NCI-H510A treated with DMSO at 0.1 percent for 48 hours (cell line): ENCODE results near the gene MRPL41.
"Not testable (repeated sequence)": the region's sequence is repeated elsewhere in the genome, so short reads cannot be mapped to it uniquely, and the experiment has no call there.

ENCODE experiments used
- DNase-seq: peaks from one replicate; lab custom pipeline; 2025; lab: John Stamatoyannopoulos, UW

Gene MRPL41

GRCh38 chr9:137521405-137521985, 30.2 kb upstream of the MRPL41 start:
- DNase-seq, result no peak

DNA sequence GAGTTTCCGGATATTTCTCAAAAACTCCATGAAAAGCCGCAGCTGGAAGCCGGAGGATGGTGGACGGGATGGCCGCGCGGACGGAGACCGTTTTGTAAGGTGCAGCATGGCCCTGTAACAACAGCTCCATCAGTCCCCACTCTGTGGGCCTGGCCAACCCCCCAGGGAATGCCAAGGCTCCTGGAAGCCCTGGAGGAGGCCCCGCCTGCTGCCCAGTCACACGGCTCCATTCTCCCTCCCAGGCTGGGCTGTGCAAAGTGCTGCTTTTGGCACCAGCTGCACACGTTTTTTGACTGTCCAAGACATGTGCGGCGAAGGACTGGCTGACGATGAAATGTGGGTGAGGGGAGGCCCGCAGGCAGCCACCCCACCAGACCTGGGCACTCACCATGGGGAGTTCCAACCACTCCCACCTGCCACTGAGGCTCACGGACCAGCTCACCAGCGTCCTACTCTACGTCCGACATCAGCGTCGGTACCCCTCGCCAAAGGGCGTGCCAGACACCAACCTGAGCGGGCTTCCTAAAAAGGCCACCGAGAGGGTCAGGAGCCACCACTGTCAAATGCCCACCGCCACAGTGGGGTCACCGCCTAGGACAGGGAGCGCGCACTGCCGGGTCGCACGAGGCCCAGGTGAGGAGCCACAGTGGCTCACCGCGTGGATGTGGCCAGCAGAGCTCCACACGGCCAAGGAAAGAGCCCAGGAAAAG, 28.8 kb upstream of the MRPL41 start:
- DNase-seq, result no peak

- no peak for DNase-seq
Measured at GRCh38 chr9:137524161-137524980, 27.3 kb upstream of the MRPL41 start.

- no peak for DNase-seq
Measured at GRCh38 chr9:137524981-137525317, 26.7 kb upstream of the MRPL41 start.

- no peak for DNase-seq
Measured at GRCh38 chr9:137530331-137530730, 21.3 kb upstream of the MRPL41 start.

DNA sequence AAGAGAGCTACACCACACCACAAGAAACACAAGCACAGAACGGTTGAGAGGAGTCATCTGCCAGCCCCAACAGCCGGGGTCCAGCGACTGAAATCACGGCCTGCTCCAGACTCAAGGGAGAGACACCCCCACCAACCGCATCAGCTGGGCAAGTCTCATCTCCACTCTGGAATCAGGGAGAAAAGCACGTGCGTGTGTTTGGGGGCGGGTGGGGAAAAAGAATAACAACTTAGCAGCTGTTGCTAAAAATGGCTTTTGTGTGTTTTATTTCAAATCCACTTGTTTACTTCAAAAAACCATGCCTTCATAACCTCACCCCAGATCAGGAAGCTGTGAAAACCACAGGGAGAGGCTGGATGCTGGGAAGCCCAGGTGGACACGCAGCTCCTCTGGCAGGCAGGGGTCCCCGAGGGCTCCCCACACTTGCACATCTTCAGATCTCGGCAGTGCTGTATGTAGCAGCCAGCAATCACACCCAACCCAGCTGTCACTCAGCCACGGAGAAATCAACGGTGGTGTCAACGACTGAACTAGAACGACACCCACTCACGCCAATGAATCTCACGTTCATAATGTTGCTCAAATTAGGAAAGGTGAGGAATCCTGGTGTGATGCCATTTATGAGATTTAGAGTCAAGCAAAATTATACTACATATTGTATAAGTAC, 20.4 kb upstream of the MRPL41 start:
- DNase-seq, result no peak

- DNase-seq, result not testable (repeated sequence)
Measured at GRCh38 chr9:137532891-137533468, 18.7 kb upstream of the MRPL41 start.

DNA sequence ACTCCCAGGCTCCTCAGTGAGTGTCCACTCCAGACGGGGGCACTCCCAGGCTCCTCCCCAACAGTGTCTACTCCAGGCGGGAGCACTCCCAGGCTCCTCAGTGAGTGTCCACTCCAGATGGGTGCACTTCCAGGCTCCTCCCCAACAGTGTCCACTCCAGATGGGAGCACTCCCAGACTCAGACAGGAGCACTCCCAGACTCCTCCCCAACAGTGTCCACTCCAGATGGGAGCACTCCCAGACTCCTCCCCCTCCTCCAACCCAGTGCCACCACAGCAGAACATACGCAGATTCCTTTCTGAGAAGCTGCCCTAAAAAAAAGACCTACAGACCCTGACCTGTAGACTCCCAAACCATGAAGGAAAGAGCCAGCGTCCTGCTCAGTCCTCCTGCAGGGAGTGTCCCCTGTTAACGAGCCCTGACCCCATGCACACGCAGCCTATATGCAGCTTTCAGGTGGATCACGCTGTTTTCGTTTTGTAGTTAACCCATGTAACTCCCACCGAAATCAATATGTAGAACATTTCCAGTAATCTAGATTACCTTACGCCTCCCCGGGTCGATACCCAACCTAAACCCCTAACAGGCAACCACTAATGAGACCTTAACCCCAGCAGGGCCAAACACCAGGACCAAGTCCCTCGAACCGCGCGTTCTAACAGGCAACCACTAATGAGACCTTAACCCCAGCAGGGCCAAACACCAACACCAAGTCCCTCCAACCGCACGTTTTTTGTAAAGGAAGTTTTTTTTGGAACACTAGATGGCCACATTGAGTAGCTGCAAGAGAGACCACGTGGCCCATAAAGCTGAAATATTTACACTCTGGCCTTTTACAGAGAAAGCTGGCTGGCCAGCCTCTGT, 17.2 kb upstream of the MRPL41 start:
- peak; percentile 87 for DNase-seq

DNA sequence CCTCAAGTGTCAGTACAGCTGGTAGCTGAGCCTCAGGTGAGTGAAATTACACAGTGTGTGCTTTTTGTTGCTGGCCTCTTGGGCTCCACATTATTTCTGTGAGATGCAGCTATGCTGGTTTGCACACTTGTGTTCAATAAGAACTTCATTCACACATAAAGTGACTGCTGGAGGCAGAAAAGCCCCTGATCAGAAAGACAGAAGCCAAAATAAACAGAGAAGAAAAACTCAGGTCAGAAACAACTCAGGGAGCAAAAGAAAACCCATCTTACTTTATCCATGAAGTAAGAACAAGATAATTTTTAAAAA, 16.6 kb upstream of the MRPL41 start:
- DNase-seq, result no peak

- not testable (repeated sequence) for DNase-seq
Measured at GRCh38 chr9:137536594-137537131, 15.0 kb upstream of the MRPL41 start.

DNA sequence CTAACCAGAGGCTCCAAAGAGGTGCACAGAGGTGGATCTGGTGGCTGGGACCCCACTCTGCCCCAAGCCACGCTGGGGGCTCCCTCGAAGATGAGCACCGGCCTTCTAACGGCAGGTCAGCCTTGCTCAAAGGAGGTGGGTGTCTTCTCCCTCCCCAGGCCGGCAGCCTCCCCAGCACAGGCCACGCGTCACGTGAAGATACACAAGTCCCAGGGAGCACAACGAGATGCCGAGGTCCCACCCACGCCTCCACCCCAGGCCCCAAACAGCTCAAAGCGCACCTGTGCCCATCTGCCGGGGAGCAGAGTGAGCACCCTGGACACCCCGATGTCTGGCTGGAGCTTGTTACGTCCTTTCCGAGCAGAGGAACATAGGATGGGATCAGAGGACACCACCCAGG, 13.6 kb upstream of the MRPL41 start:
- DNase-seq, result no peak

- DNase-seq, result no peak
Measured at GRCh38 chr9:137540536-137540935, 11.1 kb upstream of the MRPL41 start.

DNA sequence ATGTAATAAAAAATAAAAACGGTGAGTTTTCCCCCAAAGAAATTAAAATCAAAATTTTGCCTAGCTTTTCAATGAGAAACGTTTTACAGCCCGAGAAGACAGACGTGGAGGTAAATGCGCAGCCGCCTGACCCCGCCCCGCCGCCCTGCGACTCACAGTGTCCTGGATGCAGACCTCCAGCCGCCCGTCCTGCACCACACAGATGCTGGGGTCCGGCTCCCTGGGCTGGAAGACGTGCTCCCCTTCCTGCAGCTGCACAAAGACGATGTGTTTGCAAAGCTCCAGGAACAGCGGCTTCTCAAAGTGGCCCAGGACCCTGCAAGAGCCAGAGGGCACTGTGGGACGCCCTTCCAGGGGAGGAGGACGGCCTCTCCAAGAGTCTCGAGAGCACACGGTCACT, 9.2 kb upstream of the MRPL41 start:
- DNase-seq, result no peak

DNA sequence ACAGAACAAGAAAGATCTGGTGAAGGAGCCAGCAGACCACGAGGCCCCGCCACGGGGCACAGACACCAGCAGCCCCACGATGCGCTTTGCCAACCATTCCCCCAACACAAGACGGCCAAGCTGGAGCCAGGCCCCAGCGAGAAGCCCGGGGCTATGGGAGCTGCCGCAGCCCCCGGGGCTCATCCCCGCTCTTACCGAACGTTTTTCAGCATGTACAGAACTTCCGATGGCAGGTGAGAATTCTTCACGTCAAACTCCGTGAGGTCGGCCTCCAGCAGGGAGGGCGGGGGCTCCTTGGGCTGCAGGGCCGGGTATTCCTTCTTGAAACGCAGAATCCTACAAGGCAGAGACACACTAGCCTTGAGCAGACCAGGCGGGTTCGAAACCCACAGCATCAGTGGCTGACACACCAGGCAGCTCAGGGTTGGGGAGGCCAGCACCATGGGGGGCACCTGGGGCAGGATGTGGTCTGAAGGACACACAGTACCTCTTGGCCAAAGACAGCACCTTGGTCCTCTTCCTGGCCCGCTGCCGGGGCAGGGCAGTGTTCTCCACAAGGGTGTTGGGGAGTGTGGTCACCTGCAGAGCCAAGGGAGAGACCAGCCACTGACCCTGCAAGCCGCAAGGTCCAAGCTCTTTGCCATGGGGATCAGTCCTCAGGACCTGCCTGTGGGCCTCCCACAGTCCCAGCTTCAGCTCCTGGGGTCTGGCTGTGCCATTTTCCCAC, 8.3 kb upstream of the MRPL41 start:
- no peak for DNase-seq

DNA sequence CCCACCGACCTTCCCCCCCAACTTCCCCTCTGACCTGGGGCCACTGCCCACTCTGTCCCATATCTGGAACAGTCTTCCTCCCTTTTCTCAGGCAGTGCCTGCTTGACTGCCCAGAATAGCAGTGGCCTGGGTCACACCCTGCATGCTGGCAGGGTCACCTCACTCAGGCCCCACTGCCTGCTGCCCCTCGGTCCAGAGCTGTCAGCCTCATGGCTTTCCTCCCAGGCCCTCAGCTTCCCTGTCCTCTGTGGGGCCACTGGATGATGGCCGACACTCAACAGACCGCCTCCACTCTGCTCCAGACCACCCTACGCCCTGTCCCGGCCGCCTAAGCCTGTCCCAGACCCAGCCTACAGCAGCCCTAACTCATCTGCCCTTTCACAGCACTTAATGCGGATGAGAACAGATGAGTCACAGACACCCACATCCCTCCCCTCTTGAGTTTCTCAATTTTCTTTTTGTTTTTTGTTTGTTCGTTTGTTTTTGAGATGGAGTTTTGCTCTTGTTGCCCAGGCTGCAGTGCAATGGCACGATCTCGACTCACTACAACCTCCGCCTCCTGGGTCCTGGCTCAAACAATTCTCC, 7.4 kb upstream of the MRPL41 start:
- DNase-seq, result no peak

GRCh38 chr9:137545123-137545522, 6.6 kb upstream of the MRPL41 start:
- no peak for DNase-seq

GRCh38 chr9:137547687-137548543, 3.8 kb upstream of the MRPL41 start:
- no peak for DNase-seq

GRCh38 chr9:137550231-137550621, 1.5 kb upstream of the MRPL41 start, which contains the start of gene PNPLA7:
TSS of gene PNPLA7 (minus strand) at chr9:137550402. CDS start at chr9:137550197, 205 bp downstream.
- peak; percentile 87 for DNase-seq

- not testable (repeated sequence) for DNase-seq
Measured at GRCh38 chr9:137550958-137551263, 768 bp upstream of the MRPL41 start.
